HepG2 (cell line): Measurements from ENCODE around the gene AGRN. TPM values are rescaled to one million over a fixed set of nuclear protein-coding genes. Genes with fewer than 3 reads are reported as not detected.

Source experiments
- DNMT1 ChIP-seq: sonication (generic); formaldehyde crosslinking; IDR thresholded peaks from 2 replicates; pipeline ENCODE4 v1.5.1; 2020; ENCODE audit warnings: mild to moderate bottlenecking, missing genetic modification reagents
- DNMT3B ChIP-seq: conservative IDR thresholded peaks from 2 replicates; pipeline ENCODE4 v1.6.1; 2016; ENCODE audit warnings: missing biosample characterization, control low read depth
- HNRNPL ChIP-seq: fragments of 200-400 bp; formaldehyde crosslinking; IDR thresholded peaks from 2 replicates; pipeline ENCODE4 v1.6.1; 2017; ENCODE audit warnings: mild to moderate bottlenecking, low read depth, low read length
- KAT7 ChIP-seq: IDR thresholded peaks from 2 replicates; pipeline ENCODE4 v1.6.1; 2018; ENCODE audit warnings: borderline replicate concordance, missing compliant biosample characterization
- KLF11 ChIP-seq: IDR thresholded peaks from 2 replicates; pipeline ENCODE4 v1.6.1; 2016; ENCODE audit warnings: missing compliant biosample characterization
- LRRFIP1 ChIP-seq: sonication (generic); formaldehyde crosslinking; conservative IDR thresholded peaks from 2 replicates; pipeline ENCODE4 v1.4.0; 2020; ENCODE audit warnings: missing genetic modification reagents
- MTA3 ChIP-seq: sonication (generic); formaldehyde crosslinking; IDR thresholded peaks from 2 replicates; pipeline ENCODE4 v1.4.0; 2020; ENCODE audit warnings: missing genetic modification reagents
- NAIF1 ChIP-seq: sonication (generic); formaldehyde crosslinking; IDR thresholded peaks from 2 replicates; pipeline ENCODE4 v1.5.0; 2020; ENCODE audit warnings: mild to moderate bottlenecking, missing genetic modification reagents, borderline replicate concordance
- PLSCR1 ChIP-seq: sonication (generic); formaldehyde crosslinking; IDR thresholded peaks from 2 replicates; pipeline ENCODE4 v1.5.0; 2020; ENCODE audit warnings: missing genetic modification reagents, mild to moderate bottlenecking, borderline replicate concordance
- RARA ChIP-seq: IDR thresholded peaks from 2 replicates; pipeline ENCODE4 v1.6.1; 2016; ENCODE audit warnings: missing genetic modification reagents, missing compliant biosample characterization
- STAT6 ChIP-seq: sonication (generic); formaldehyde crosslinking; IDR thresholded peaks from 2 replicates; pipeline ENCODE4 v1.4.0; 2020; ENCODE audit warnings: missing genetic modification reagents, mild to moderate bottlenecking, borderline replicate concordance
- YEATS4 ChIP-seq: sonication (generic); formaldehyde crosslinking; IDR thresholded peaks from 2 replicates; pipeline ENCODE4 v1.4.0; 2020; ENCODE audit warnings: missing genetic modification reagents, borderline replicate concordance
- ZFP36L1 ChIP-seq: sonication (generic); formaldehyde crosslinking; IDR thresholded peaks from 2 replicates; pipeline ENCODE4 v1.8.0; 2022; ENCODE audit warnings: mild to moderate bottlenecking, missing genetic modification reagents, moderate library complexity
- ZFP36L2 ChIP-seq: sonication (generic); formaldehyde crosslinking; IDR thresholded peaks from 2 replicates; pipeline ENCODE4 v1.4.0; 2020; ENCODE audit warnings: missing genetic modification reagents
- ZFP41 ChIP-seq: sonication (generic); formaldehyde crosslinking; IDR thresholded peaks from 2 replicates; pipeline ENCODE4 v1.4.0; 2020; ENCODE audit warnings: mild to moderate bottlenecking, missing genetic modification reagents, borderline replicate concordance
- ZFP82 ChIP-seq: sonication (generic); formaldehyde crosslinking; IDR thresholded peaks from 2 replicates; pipeline ENCODE4 v1.5.1; 2020; ENCODE audit warnings: mild to moderate bottlenecking, missing genetic modification reagents, borderline replicate concordance
- ZNF160 ChIP-seq: sonication (generic); formaldehyde crosslinking; IDR thresholded peaks from 2 replicates; pipeline ENCODE4 v1.8.0; 2022; ENCODE audit warnings: mild to moderate bottlenecking, inconsistent platforms, missing genetic modification reagents
- ZNF343 ChIP-seq: sonication (generic); formaldehyde crosslinking; IDR thresholded peaks from 2 replicates; pipeline ENCODE4 v1.4.0; 2020; ENCODE audit warnings: mild to moderate bottlenecking, missing genetic modification reagents
- ZNF501 ChIP-seq: sonication (generic); formaldehyde crosslinking; IDR thresholded peaks from 2 replicates; pipeline ENCODE4 v1.5.1; 2020; ENCODE audit warnings: mild to moderate bottlenecking, moderate library complexity, missing genetic modification reagents
- ZNF660 ChIP-seq: sonication (generic); formaldehyde crosslinking; IDR thresholded peaks from 2 replicates; pipeline ENCODE4 v1.5.1; 2020; ENCODE audit warnings: mild to moderate bottlenecking, low read depth, missing genetic modification reagents, borderline replicate concordance
- ZSCAN12 ChIP-seq: sonication (generic); formaldehyde crosslinking; IDR thresholded peaks from 2 replicates; pipeline ENCODE4 v1.9.0; 2021; ENCODE audit warnings: mild to moderate bottlenecking, missing genetic modification reagents
- polyA plus RNA-seq, 8 experiments: library from polyadenylated mRNA; depleted of rRNA in 3 of 8; stranded (reverse) in 7 of 8; unstranded in 1 of 8; fragments of >200 nt; fragmentation: Illumina TruSeq in 4 of 8; extraction: Trizol in 4 of 8; gene quantifications; 2 replicates each; pipeline versions ENCODE4 v1.2.1 to v1.2.3, GENCODE V29; 2011 to 2016; ENCODE audit warnings: low read depth in 4 of 8, missing spikeins in 1 of 8, mixed read lengths in 1 of 8; ENCODE audit not compliant: insufficient read depth in 1 of 8
- total RNA-seq, 5 experiments: library from RNA; depleted of rRNA; stranded (reverse); fragments of >200 nt; fragmentation: Illumina TruSeq; extraction: Trizol; gene quantifications; 2 replicates each; pipeline ENCODE4 v1.2.3, GENCODE V29; 2016; ENCODE audit warnings: low read depth in 1 of 5

Gene AGRN
- total and polyA plus RNA-seq, 2 of the 13 experiments (the other 11 are each of a cell fraction or from before 2014, with no cell fraction given), result 29.8 to 65.2 TPM

- TF ChIP-seq PLSCR1 (no peak), DNMT1 (CRISPR knock-in tag) (no peak), MTA3 (CRISPR knock-in tag) (no peak), ZNF660 (CRISPR knock-in tag) (no peak), HNRNPL (no peak), ZFP36L1 (CRISPR knock-in tag) (no peak), YEATS4 (CRISPR knock-in tag) (no peak), RARA (CRISPR knock-in tag) (no peak), ZNF501 (CRISPR knock-in tag) (peak; percentile 73; the same call in 1 of the 2 replicates), ZFP82 (CRISPR knock-in tag) (no peak), ZNF343 (CRISPR knock-in tag) (no peak), ZNF160 (CRISPR knock-in tag) (no peak), LRRFIP1 (CRISPR knock-in tag) (no peak), DNMT3B (no peak), KLF11 (CRISPR knock-in tag) (0 out of 2 replicates have a peak, but pooled peaks have one; percentile 50), NAIF1 (CRISPR knock-in tag) (no peak), KAT7 (CRISPR knock-in tag) (0 out of 2 replicates have a peak, but pooled peaks have one; percentile 17), ZSCAN12 (no peak), ZFP36L2 (CRISPR knock-in tag) (no peak), ZFP41 (CRISPR knock-in tag) (no peak), STAT6 (CRISPR knock-in tag) (no peak)
These were observed 6.6 kb upstream of the AGRN start, which contains the start of gene ISG15 (continued) for GRCh38 chr1:1013105-1013921.
